ENCODE measurements around the gene ZNF701. TPM values are rescaled to one million over a fixed set of nuclear protein-coding genes. Genes with fewer than 3 reads are reported as not detected.
"Not testable (repeated sequence)": the region's sequence is repeated elsewhere in the genome, so short reads cannot be mapped to it uniquely, and the experiment has no call there.

ZNF701 gene
- total RNA-seq, 1 experiment from 2014 or later = 40.3 TPM

DNA sequence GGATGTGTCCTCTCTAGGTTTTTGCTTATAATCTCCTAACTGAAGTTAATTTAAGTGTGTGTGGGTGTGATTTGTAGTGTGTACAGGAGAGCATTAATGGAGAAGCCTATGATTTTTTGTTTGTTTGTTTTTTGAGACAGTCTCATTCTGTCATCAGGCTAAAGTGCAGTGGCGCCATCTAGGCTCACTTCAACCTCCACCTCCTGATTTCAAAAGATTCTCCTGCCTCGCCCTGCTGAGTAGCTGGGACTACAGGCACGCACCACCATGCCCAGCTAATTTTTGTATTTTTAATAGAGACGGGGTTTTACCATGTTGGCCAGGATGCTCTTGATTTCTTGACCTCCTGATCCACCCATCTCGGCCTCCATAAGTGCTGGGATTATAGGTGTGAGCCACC is 20.6 kb downstream of the ZNF701 start (continued):
- TF ChIP-seq, protein P1, sequence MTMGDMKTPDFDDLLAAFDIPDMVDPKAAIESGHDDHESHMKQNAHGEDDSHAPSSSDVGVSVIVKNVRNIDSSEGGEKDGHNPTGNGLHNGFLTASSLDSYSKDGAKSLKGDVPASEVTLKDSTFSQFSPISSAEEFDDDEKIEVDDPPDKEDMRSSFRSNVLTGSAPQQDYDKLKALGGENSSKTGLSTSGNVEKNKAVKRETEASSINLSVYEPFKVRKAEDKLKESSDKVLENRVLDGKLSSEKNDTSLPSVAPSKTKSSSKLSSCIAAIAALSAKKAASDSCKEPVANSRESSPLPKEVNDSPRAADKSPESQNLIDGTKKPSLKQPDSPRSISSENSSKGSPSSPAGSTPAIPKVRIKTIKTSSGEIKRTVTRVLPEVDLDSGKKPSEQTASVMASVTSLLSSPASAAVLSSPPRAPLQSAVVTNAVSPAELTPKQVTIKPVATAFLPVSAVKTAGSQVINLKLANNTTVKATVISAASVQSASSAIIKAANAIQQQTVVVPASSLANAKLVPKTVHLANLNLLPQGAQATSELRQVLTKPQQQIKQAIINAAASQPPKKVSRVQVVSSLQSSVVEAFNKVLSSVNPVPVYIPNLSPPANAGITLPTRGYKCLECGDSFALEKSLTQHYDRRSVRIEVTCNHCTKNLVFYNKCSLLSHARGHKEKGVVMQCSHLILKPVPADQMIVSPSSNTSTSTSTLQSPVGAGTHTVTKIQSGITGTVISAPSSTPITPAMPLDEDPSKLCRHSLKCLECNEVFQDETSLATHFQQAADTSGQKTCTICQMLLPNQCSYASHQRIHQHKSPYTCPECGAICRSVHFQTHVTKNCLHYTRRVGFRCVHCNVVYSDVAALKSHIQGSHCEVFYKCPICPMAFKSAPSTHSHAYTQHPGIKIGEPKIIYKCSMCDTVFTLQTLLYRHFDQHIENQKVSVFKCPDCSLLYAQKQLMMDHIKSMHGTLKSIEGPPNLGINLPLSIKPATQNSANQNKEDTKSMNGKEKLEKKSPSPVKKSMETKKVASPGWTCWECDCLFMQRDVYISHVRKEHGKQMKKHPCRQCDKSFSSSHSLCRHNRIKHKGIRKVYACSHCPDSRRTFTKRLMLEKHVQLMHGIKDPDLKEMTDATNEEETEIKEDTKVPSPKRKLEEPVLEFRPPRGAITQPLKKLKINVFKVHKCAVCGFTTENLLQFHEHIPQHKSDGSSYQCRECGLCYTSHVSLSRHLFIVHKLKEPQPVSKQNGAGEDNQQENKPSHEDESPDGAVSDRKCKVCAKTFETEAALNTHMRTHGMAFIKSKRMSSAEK (CRISPR knock-in tag; IDR thresholded peaks at IDR 0.05; ENCODE audit: borderline replicate concordance) = no peak
- TF ChIP-seq TEAD1 (CRISPR knock-in tag; IDR thresholded peaks at IDR 0.05) (no peak), JAZF1 (CRISPR knock-in tag; IDR thresholded peaks at IDR 0.05) (no peak), SP1 (CRISPR knock-in tag; conservative IDR thresholded peaks at IDR 0.05) (no peak), FOXJ3 (CRISPR knock-in tag; IDR thresholded peaks at IDR 0.05; ENCODE audit: borderline replicate concordance) (no peak), ZBTB21 (CRISPR knock-in tag; IDR thresholded peaks at IDR 0.05; ENCODE audit: borderline replicate concordance) (no peak), NR1H2 (CRISPR knock-in tag; IDR thresholded peaks at IDR 0.05) (no peak), ZNF138 (CRISPR knock-in tag; conservative IDR thresholded peaks at IDR 0.05) (no peak)
- TF ChIP-seq, protein P2, sequence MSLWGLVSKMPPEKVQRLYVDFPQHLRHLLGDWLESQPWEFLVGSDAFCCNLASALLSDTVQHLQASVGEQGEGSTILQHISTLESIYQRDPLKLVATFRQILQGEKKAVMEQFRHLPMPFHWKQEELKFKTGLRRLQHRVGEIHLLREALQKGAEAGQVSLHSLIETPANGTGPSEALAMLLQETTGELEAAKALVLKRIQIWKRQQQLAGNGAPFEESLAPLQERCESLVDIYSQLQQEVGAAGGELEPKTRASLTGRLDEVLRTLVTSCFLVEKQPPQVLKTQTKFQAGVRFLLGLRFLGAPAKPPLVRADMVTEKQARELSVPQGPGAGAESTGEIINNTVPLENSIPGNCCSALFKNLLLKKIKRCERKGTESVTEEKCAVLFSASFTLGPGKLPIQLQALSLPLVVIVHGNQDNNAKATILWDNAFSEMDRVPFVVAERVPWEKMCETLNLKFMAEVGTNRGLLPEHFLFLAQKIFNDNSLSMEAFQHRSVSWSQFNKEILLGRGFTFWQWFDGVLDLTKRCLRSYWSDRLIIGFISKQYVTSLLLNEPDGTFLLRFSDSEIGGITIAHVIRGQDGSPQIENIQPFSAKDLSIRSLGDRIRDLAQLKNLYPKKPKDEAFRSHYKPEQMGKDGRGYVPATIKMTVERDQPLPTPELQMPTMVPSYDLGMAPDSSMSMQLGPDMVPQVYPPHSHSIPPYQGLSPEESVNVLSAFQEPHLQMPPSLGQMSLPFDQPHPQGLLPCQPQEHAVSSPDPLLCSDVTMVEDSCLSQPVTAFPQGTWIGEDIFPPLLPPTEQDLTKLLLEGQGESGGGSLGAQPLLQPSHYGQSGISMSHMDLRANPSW (CRISPR knock-in tag; conservative IDR thresholded peaks at IDR 0.05; ENCODE audit: low read depth) = no peak
- TF ChIP-seq, protein P3, sequence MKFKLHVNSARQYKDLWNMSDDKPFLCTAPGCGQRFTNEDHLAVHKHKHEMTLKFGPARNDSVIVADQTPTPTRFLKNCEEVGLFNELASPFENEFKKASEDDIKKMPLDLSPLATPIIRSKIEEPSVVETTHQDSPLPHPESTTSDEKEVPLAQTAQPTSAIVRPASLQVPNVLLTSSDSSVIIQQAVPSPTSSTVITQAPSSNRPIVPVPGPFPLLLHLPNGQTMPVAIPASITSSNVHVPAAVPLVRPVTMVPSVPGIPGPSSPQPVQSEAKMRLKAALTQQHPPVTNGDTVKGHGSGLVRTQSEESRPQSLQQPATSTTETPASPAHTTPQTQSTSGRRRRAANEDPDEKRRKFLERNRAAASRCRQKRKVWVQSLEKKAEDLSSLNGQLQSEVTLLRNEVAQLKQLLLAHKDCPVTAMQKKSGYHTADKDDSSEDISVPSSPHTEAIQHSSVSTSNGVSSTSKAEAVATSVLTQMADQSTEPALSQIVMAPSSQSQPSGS (CRISPR knock-in tag; IDR thresholded peaks at IDR 0.05; ENCODE audit: borderline replicate concordance, low read depth) = no peak
- TF ChIP-seq, protein P4, sequence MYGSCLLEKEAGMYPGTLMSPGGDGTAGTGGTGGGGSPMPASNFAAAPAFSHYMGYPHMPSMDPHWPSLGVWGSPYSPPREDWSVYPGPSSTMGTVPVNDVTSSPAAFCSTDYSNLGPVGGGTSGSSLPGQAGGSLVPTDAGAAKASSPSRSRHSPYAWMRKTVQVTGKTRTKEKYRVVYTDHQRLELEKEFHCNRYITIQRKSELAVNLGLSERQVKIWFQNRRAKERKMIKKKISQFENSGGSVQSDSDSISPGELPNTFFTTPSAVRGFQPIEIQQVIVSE (CRISPR knock-in tag; IDR thresholded peaks at IDR 0.05; ENCODE audit: borderline replicate concordance) = no peak
- TF ChIP-seq, protein P5, sequence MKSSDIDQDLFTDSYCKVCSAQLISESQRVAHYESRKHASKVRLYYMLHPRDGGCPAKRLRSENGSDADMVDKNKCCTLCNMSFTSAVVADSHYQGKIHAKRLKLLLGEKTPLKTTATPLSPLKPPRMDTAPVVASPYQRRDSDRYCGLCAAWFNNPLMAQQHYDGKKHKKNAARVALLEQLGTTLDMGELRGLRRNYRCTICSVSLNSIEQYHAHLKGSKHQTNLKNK (CRISPR knock-in tag; IDR thresholded peaks at IDR 0.05) = no peak

DNA sequence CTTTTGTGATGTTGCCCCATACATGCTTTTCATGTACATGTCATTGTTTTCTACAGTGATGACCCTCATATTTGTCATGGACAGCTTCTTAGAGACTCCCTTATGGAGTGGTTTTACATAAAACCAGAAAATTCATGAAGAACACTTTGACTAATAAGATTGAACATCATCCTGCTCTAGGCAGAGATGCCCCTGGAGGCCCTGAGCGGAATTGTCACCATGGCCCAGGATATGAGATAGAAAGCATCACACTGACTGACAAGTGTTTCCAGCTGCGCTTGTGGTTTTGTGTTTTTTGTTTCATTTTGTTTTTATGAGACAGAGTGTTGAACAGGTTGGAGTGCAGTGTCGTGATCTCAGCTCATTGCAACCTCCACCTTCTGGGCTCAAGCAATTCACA is 22.2 kb downstream of the ZNF701 start:
- DNase-seq (ENCODE audit: low spot score) (peak; percentile 18), ATAC-seq (no peak)
- ChIA-PET CTCF (interaction anchor here (0.5 kb wide), 1 partner anchor 93 kb away, joined by 3 read pairs; no protein-coding TSS in a partner anchor), POLR2A (no interaction called here)
- Mint-ChIP-seq H3K9me3 (peaks cover 30% of the 10 kb centered on the region), H3K27ac (no peak overlapping the region), H3K36me3 (peaks cover 81% of the 10 kb centered on the region), H3K27me3 (ENCODE audit: low read depth) (no peaks in the 10 kb centered on the region), H3K4me3 (no peak overlapping the region), H3K4me1 (no peaks in the 10 kb centered on the region)
- TF ChIP-seq, protein P6, sequence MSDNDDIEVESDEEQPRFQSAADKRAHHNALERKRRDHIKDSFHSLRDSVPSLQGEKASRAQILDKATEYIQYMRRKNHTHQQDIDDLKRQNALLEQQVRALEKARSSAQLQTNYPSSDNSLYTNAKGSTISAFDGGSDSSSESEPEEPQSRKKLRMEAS (CRISPR knock-in tag; IDR thresholded peaks at IDR 0.05) = no peak
- TF ChIP-seq SOX15 (CRISPR knock-in tag; IDR thresholded peaks at IDR 0.05) (no peak), NR2C2 (CRISPR knock-in tag; IDR thresholded peaks at IDR 0.05) (no peak), SMAD3 (CRISPR knock-in tag; IDR thresholded peaks at IDR 0.05; ENCODE audit: borderline replicate concordance) (no peak), CREB1 (CRISPR knock-in tag; IDR thresholded peaks at IDR 0.05) (no peak), NFYB (CRISPR knock-in tag; conservative IDR thresholded peaks at IDR 0.05; ENCODE audit: low read depth) (no peak), MYBL2 (CRISPR knock-in tag; IDR thresholded peaks at IDR 0.05) (no peak), TEAD1 (CRISPR knock-in tag; IDR thresholded peaks at IDR 0.05) (no peak)
- TF ChIP-seq, protein P5 (CRISPR knock-in tag; IDR thresholded peaks at IDR 0.05) = no peak
- TF ChIP-seq, protein P7, sequence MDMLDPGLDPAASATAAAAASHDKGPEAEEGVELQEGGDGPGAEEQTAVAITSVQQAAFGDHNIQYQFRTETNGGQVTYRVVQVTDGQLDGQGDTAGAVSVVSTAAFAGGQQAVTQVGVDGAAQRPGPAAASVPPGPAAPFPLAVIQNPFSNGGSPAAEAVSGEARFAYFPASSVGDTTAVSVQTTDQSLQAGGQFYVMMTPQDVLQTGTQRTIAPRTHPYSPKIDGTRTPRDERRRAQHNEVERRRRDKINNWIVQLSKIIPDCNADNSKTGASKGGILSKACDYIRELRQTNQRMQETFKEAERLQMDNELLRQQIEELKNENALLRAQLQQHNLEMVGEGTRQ (CRISPR knock-in tag; IDR thresholded peaks at IDR 0.05) = no peak
- TF ChIP-seq, protein P8, sequence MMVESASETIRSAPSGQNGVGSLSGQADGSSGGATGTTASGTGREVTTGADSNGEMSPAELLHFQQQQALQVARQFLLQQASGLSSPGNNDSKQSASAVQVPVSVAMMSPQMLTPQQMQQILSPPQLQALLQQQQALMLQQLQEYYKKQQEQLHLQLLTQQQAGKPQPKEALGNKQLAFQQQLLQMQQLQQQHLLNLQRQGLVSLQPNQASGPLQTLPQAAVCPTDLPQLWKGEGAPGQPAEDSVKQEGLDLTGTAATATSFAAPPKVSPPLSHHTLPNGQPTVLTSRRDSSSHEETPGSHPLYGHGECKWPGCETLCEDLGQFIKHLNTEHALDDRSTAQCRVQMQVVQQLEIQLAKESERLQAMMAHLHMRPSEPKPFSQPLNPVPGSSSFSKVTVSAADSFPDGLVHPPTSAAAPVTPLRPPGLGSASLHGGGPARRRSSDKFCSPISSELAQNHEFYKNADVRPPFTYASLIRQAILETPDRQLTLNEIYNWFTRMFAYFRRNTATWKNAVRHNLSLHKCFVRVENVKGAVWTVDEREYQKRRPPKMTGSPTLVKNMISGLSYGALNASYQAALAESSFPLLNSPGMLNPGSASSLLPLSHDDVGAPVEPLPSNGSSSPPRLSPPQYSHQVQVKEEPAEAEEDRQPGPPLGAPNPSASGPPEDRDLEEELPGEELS (CRISPR knock-in tag; IDR thresholded peaks at IDR 0.05) = no peak

DNA sequence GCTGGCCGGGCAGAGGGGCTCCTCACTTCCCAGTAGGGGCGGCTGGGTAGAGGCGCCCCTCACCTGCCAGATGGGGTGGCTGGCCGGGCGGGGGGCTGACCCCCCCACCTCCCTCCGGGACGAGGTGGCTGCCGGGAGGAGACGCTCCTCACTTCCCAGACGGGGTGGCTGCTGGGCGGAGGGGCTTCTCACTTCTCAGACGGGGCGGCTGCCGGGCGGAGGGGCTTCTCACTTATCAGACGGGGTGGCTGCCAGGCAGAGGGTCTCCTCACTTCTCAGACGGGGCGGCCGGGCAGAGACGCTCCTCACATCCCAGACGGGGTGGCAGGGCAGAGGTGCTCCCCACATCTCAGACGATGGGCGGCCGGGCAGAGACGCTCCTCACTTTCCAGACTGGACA is 23.4 kb downstream of the ZNF701 start:
- POLR2A ChIA-PET; ATAC-seq; H3K4me3 Mint-ChIP-seq; DNase-seq (ENCODE audit: low spot score); H3K27me3 Mint-ChIP-seq (ENCODE audit: low read depth); H3K27ac Mint-ChIP-seq; H3K4me1 Mint-ChIP-seq; CTCF ChIA-PET: not testable (repeated sequence)
- H3K9me3 Mint-ChIP-seq = peaks cover 35% of the 10 kb centered on the region
- H3K36me3 Mint-ChIP-seq = peaks cover 79% of the 10 kb centered on the region

Data from WTC11 (cell line).